ENCODE measurements around the gene SQOR. TPM values are rescaled to one million over a fixed set of nuclear protein-coding genes. Genes with fewer than 3 reads are reported as not detected.

SQOR gene
- total and polyA plus RNA-seq, 2 of the 4 experiments (the other 2 are of a cell fraction): 22.1 to 40.3 TPM

DNA sequence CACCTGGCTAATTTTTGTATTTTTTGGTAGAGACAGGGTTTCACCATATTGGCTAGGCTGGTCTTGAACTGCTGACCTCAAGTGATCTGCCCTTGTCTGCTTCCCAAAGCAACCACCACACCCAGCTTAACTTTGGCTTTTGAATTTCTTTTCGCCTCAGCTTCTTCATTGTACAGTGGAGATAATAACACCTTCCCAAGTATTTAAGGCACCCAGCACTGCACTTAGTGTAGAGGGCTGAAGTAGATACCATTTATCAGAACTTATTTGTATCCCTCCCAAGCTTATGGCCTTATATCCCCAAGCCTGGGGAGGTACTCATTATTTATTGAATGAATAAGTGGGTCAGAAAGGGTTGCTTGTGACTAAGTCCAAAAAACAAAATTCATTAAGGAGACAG, 2.3 kb downstream of the SQOR start:
- peak overlapping the region; percentile 40 for H3K56ac ChIP-seq (ENCODE audit: extremely low read depth, insufficient read depth, low read length)
- intact Hi-C loops (cut with micrococcal nuclease) (no loop called here), dilution Hi-C loops (cut with HindIII; ENCODE audit: low sequenced_read_pairs, unreplicated experiment) (no loop called here), in situ Hi-C loops (cut with MboI; ENCODE audit: low sequenced_read_pairs) (no loop called here)
- peak overlapping the region; percentile 99 for H2BK5ac ChIP-seq (ENCODE audit: low read depth, low read length, poor library complexity, severe bottlenecking)
- H3K27ac ChIP-seq (ENCODE audit: insufficient read depth, low read length): peak overlapping the region; percentile 76
- peak overlapping the region; percentile 75 for H3K4me2 ChIP-seq (ENCODE audit: low read depth, low read length)
- peak overlapping the region; percentile 82 for H2BK120ac ChIP-seq (ENCODE audit: low read depth, low read length)
- no peak overlapping the region for H2AK9ac ChIP-seq (replicated peaks; ENCODE audit: low read depth, low read length, poor library complexity)
- peaks cover 8 to 17% of the 10 kb centered on the region in 2 experiments for H3K79me1 ChIP-seq (ENCODE audit: low read depth in 1 of 2, low read length in 2 of 2)
- H4K8ac ChIP-seq (ENCODE audit: low read depth in 2 of 2, low read length in 2 of 2): peak overlapping the region in 1 of 2 experiments; percentile 37; a peak in 2 of 4 replicates
- H2AFZ ChIP-seq (replicated peaks; ENCODE audit: low read length, poor library complexity): no peak overlapping the region
- H3K27me3 ChIP-seq (ENCODE audit: control insufficient read depth, insufficient read depth, low read length): no peaks in the 10 kb centered on the region
- H3K14ac ChIP-seq (replicated peaks; ENCODE audit: low read depth, low read length): 0 out of 2 replicates have a peak overlapping the region, but pooled peaks have one; percentile 63
- H2BK20ac ChIP-seq (ENCODE audit: low read depth, low read length): peak overlapping the region; percentile 80
- 0 out of 2 replicates have a peak overlapping the region, but pooled peaks have one; percentile 6 for H3K9ac ChIP-seq (ENCODE audit: low read depth, low read length)
- ChIA-PET POLR2A (ENCODE audit: unreplicated experiment) (no interaction called here), CTCF (interaction anchor here (1.2 to 1.3 kb wide), 2 partner anchors 26 to 68 kb away, joined by 4 to 5 read pairs; no protein-coding TSS in a partner anchor)
- H4K91ac ChIP-seq (ENCODE audit: insufficient read depth, low read depth, low read length): no peak overlapping the region; the same call in 1 of the 2 replicates
- BruUV-seq (replicated peaks): no TSS peak
- WGBS, 2 experiments (ENCODE audit: extremely low coverage in 2 of 2, insufficient read length in 1 of 2): no CpG with 5 or more reads among the region's 1 CpG
- peak overlapping the region; percentile 55 for H3K4ac ChIP-seq (ENCODE audit: low read depth, low read length)
- H3K9me3 ChIP-seq (ENCODE audit: control insufficient read depth, insufficient read depth, low read length): no peaks in the 10 kb centered on the region
- H3K36me3 ChIP-seq (ENCODE audit: control insufficient read depth, insufficient read depth, low read length): no peaks in the 10 kb centered on the region
- H3K9me1 ChIP-seq (ENCODE audit: insufficient read depth, low read length): peaks cover 13% of the 10 kb centered on the region
- peak overlapping the region; percentile 54 for H4K5ac ChIP-seq (ENCODE audit: low read depth, low read length)
- H2BK15ac ChIP-seq (ENCODE audit: low read depth, low read length): peak overlapping the region; percentile 55; the same call in 1 of the 3 replicates
- H3K23ac ChIP-seq (ENCODE audit: low read depth, low read length): peak overlapping the region; percentile 58; the same call in 1 of the 2 replicates
- peaks cover 7% of the 10 kb centered on the region; the same call in 1 of the 2 replicates for H4K20me1 ChIP-seq (ENCODE audit: insufficient read depth, low read length)
- ATAC-seq (ENCODE audit: low read depth) (peak; percentile 13), DNase-seq (no peak)
- peaks cover 23% of the 10 kb centered on the region for H3K4me1 ChIP-seq (ENCODE audit: control insufficient read depth, insufficient read depth, low read length)
- TF ChIP-seq FOS (IDR thresholded peaks at IDR 0.05; ENCODE audit: low read depth, low read length) (peak; percentile 53; the same call in 1 of the 2 replicates), CEBPB (IDR thresholded peaks at IDR 0.05; ENCODE audit: low read depth, low read length) (no peak), MAZ (IDR thresholded peaks at IDR 0.05; ENCODE audit: borderline replicate concordance, low read depth, low read length) (no peak)
- peak overlapping the region; percentile 54 for H3K18ac ChIP-seq (ENCODE audit: low read depth, low read length)
- H2AK5ac ChIP-seq (ENCODE audit: low read depth, low read length): peak overlapping the region; percentile 87
- H3K4me3 ChIP-seq (ENCODE audit: insufficient read depth, low read depth, low read length): no peak overlapping the region; the same call in 1 of the 2 replicates

All from IMR-90 (cell line).